ENCODE results near the gene ATP2A2. TPM values are rescaled to one million over a fixed set of nuclear protein-coding genes. Genes with fewer than 3 reads are reported as not detected.

Gene ATP2A2
- total RNA-seq, 1 experiment from 2014 or later: 262 TPM

DNA sequence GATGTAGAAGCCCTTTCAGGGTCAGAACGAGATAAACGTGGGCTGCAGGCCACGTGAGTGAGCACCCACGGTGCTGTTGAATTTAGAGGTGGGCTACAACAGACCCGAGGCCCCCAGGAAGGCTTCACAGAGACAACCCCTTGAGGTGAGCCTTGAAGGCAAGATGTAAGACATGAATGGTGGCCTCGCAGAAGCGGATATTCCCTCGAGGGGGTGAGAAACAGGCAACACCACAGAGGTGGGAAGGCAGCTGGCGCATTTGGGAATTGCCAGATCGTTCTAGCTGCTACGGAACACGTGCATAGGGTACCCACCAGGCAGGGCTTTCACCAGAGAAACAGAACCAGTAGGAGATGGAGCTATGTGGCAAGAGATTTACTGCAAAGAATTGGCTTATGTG lies 22.6 kb upstream of the ATP2A2 start:
- H3K27me3 Mint-ChIP-seq (ENCODE audit: insufficient read depth, unreplicated experiment): no peaks in the 10 kb centered on the region
- H3K36me3 Mint-ChIP-seq (ENCODE audit: insufficient read depth, unreplicated experiment): no peaks in the 10 kb centered on the region
- H3K4me3 Mint-ChIP-seq (ENCODE audit: unreplicated experiment): no peak overlapping the region
- no peak overlapping the region for H3K27ac Mint-ChIP-seq (ENCODE audit: unreplicated experiment)
- DNase-seq: no peak
- H3K9me3 Mint-ChIP-seq (ENCODE audit: unreplicated experiment): no peaks in the 10 kb centered on the region
- no peaks in the 10 kb centered on the region for H3K27me3 ChIP-seq (replicated peaks; ENCODE audit: control insufficient read depth, insufficient read depth, low read length)
- BruUV-seq (replicated peaks): no TSS peak
- ChIA-PET CTCF (no interaction called here), POLR2A (no interaction called here)
- H3K4me1 Mint-ChIP-seq (ENCODE audit: low read depth, unreplicated experiment): no peaks in the 10 kb centered on the region
- TF ChIP-seq, protein P1, sequence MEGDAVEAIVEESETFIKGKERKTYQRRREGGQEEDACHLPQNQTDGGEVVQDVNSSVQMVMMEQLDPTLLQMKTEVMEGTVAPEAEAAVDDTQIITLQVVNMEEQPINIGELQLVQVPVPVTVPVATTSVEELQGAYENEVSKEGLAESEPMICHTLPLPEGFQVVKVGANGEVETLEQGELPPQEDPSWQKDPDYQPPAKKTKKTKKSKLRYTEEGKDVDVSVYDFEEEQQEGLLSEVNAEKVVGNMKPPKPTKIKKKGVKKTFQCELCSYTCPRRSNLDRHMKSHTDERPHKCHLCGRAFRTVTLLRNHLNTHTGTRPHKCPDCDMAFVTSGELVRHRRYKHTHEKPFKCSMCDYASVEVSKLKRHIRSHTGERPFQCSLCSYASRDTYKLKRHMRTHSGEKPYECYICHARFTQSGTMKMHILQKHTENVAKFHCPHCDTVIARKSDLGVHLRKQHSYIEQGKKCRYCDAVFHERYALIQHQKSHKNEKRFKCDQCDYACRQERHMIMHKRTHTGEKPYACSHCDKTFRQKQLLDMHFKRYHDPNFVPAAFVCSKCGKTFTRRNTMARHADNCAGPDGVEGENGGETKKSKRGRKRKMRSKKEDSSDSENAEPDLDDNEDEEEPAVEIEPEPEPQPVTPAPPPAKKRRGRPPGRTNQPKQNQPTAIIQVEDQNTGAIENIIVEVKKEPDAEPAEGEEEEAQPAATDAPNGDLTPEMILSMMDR (IDR thresholded peaks at IDR 0.05; ENCODE audit: insufficient read depth in 1 of 2, low read depth in 1 of 2, low read length in 1 of 2, severe bottlenecking in 1 of 2, unreplicated experiment in 1 of 2): no peak
- intact Hi-C loops (cut with micrococcal nuclease; ENCODE audit: unreplicated experiment): no loop called here
- no peaks in the 10 kb centered on the region for H3K36me3 ChIP-seq (ENCODE audit: control insufficient read depth, insufficient read depth, low read length)
- no peak overlapping the region for H3K4me3 ChIP-seq (ENCODE audit: low read depth, low read length)
- peaks cover 10% of the 10 kb centered on the region; the same call in 1 of the 2 replicates for H3K4me1 ChIP-seq
- no peaks in the 10 kb centered on the region for H3K9me3 ChIP-seq

GRCh38 chr12:110262442-110263388 lies 18.3 kb upstream of the ATP2A2 start:
- Mint-ChIP-seq H3K9me3 (ENCODE audit: unreplicated experiment) (no peaks in the 10 kb centered on the region), H3K27ac (ENCODE audit: unreplicated experiment) (no peak overlapping the region), H3K27me3 (ENCODE audit: insufficient read depth, unreplicated experiment) (no peaks in the 10 kb centered on the region), H3K4me1 (ENCODE audit: low read depth, unreplicated experiment) (no peaks in the 10 kb centered on the region), H3K36me3 (ENCODE audit: insufficient read depth, unreplicated experiment) (no peaks in the 10 kb centered on the region), H3K4me3 (ENCODE audit: unreplicated experiment) (no peak overlapping the region)
- ChIA-PET CTCF (no interaction called here), POLR2A (no interaction called here)
- intact Hi-C loops (cut with micrococcal nuclease; ENCODE audit: unreplicated experiment): no loop called here
- 0 out of 2 replicates have a peak, but pooled peaks cover 4% of the 10 kb centered on the region for H3K4me1 ChIP-seq
- no peaks in the 10 kb centered on the region for H3K9me3 ChIP-seq
- BruUV-seq (replicated peaks): no TSS peak
- H3K4me3 ChIP-seq (ENCODE audit: low read depth, low read length): no peak overlapping the region
- no peaks in the 10 kb centered on the region for H3K27me3 ChIP-seq (replicated peaks; ENCODE audit: control insufficient read depth, insufficient read depth, low read length)
- TF ChIP-seq, protein P1 (IDR thresholded peaks at IDR 0.05; ENCODE audit: insufficient read depth in 1 of 2, low read depth in 1 of 2, low read length in 1 of 2, severe bottlenecking in 1 of 2, unreplicated experiment in 1 of 2): no peak
- DNase-seq: peak in 1 of 2 experiments; percentile 16
- no peaks in the 10 kb centered on the region for H3K36me3 ChIP-seq (ENCODE audit: control insufficient read depth, insufficient read depth, low read length)

GRCh38 chr12:110266381-110266960 lies 14.6 kb upstream of the ATP2A2 start:
- Mint-ChIP-seq H3K36me3 (ENCODE audit: insufficient read depth, unreplicated experiment) (peaks cover 6% of the 10 kb centered on the region), H3K4me3 (ENCODE audit: unreplicated experiment) (no peak overlapping the region), H3K27ac (ENCODE audit: unreplicated experiment) (no peak overlapping the region), H3K4me1 (ENCODE audit: low read depth, unreplicated experiment) (peaks cover 13% of the 10 kb centered on the region), H3K27me3 (ENCODE audit: insufficient read depth, unreplicated experiment) (no peaks in the 10 kb centered on the region), H3K9me3 (ENCODE audit: unreplicated experiment) (no peaks in the 10 kb centered on the region)
- H3K4me1 ChIP-seq: peaks cover 26% of the 10 kb centered on the region
- TF ChIP-seq, protein P1 (IDR thresholded peaks at IDR 0.05; ENCODE audit: insufficient read depth in 1 of 2, low read depth in 1 of 2, low read length in 1 of 2, severe bottlenecking in 1 of 2, unreplicated experiment in 1 of 2): no peak
- no peaks in the 10 kb centered on the region for H3K36me3 ChIP-seq (ENCODE audit: control insufficient read depth, insufficient read depth, low read length)
- BruUV-seq (replicated peaks): no TSS peak
- ChIA-PET CTCF (no interaction called here), POLR2A (no interaction called here)
- peak in 1 of 2 experiments; percentile 1 for DNase-seq
- H3K27me3 ChIP-seq (replicated peaks; ENCODE audit: control insufficient read depth, insufficient read depth, low read length): no peaks in the 10 kb centered on the region
- H3K9me3 ChIP-seq: no peaks in the 10 kb centered on the region
- H3K4me3 ChIP-seq (ENCODE audit: low read depth, low read length): no peak overlapping the region
- intact Hi-C loops (cut with micrococcal nuclease; ENCODE audit: unreplicated experiment): no loop called here
